ENCODE measurements around the gene GHRH. TPM values are rescaled to one million over a fixed set of nuclear protein-coding genes. Genes with fewer than 3 reads are reported as not detected.

GHRH gene
- total RNA-seq, 1 experiment from 2014 or later: not detected

DNA sequence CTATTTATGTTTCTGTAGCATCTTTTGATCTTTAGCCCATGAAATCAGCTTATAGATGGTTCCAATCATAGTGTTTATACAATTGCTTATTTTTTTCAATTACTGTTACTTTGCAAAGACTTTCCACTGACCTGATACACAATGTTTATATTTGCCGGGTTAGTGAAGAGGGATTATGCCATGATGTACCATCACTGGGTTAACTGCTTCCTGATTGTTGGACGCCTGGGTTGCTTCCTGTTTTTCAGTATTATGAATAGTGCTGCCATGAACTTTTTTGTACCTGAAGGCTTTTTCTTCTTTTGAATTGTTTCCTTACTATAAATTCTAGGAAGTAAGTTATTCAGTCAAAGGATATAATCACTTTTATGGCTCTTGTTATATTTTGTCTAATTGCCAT lies 34.8 kb upstream of the GHRH start:
- BruUV-seq (replicated peaks): no TSS peak
- in situ Hi-C loops (cut with HindIII; ENCODE audit: low pct_unique_long_range_greater_than_20kb, low sequenced_read_pairs): no loop called here
- no peaks in the 10 kb centered on the region for H3K27me3 ChIP-seq (ENCODE audit: control insufficient read depth, insufficient read depth, low read length)
- no peak for DNase-seq (ENCODE audit: low read depth, low spot score)
- no peak overlapping the region for H3K27ac ChIP-seq (ENCODE audit: low read length)
- H3K9me3 ChIP-seq (ENCODE audit: control insufficient read depth, insufficient read depth, low read depth, low read length): no peaks in the 10 kb centered on the region
- peaks cover 21% of the 10 kb centered on the region for H3K4me1 ChIP-seq (ENCODE audit: control insufficient read depth, insufficient read depth, low read length)
- H3K36me3 ChIP-seq (ENCODE audit: control insufficient read depth, insufficient read depth, low read length): no peaks in the 10 kb centered on the region; the same call in 1 of the 2 replicates
- no peak overlapping the region for H3K4me3 ChIP-seq (ENCODE audit: low read depth in 2 of 2, low read length in 2 of 2)
- no peak for ATAC-seq
- no peak for TF ChIP-seq REST (IDR thresholded peaks at IDR 0.05; ENCODE audit: insufficient read depth in 1 of 2, low read depth in 2 of 2, low read length in 1 of 2)
- no peak for TF ChIP-seq SIN3A (IDR thresholded peaks at IDR 0.05; ENCODE audit: borderline replicate concordance, insufficient read depth, low read depth, low read length)
- TF ChIP-seq CTCF (IDR thresholded peaks at IDR 0.05): no peak
- intact Hi-C loops (cut with micrococcal nuclease; ENCODE audit: unreplicated experiment): no loop called here
- POLR2A ChIA-PET: interaction anchor here (0.5 kb wide), 1 partner anchor 780 kb away, joined by 4 read pairs; no protein-coding TSS in a partner anchor
- CTCF ChIA-PET: no interaction called here

- BruUV-seq (replicated peaks): no TSS peak
- H3K36me3 ChIP-seq (ENCODE audit: control insufficient read depth, insufficient read depth, low read length): no peaks in the 10 kb centered on the region; the same call in 1 of the 2 replicates
- TF ChIP-seq POLR2AphosphoS5 (IDR thresholded peaks at IDR 0.05; ENCODE audit: low read depth, low read length) (no peak), REST (IDR thresholded peaks at IDR 0.05; ENCODE audit: insufficient read depth in 1 of 2, low read depth in 2 of 2, low read length in 1 of 2) (no peak), TCF7L2 (IDR thresholded peaks at IDR 0.05; ENCODE audit: low read depth, low read length) (no peak)
- no peak for DNase-seq (ENCODE audit: low read depth, low spot score)
- ChIA-PET CTCF (no interaction called here), POLR2A (interaction anchor here (0.5 kb wide), 1 partner anchor 779 kb away, joined by 4 read pairs; no protein-coding TSS in a partner anchor)
- H3K4me1 ChIP-seq (ENCODE audit: control insufficient read depth, insufficient read depth, low read length): peaks cover 21% of the 10 kb centered on the region
- H3K4me3 ChIP-seq (ENCODE audit: low read depth in 2 of 2, low read length in 2 of 2): no peak overlapping the region
- no peaks in the 10 kb centered on the region for H3K9me3 ChIP-seq (ENCODE audit: control insufficient read depth, insufficient read depth, low read depth, low read length)
- no peaks in the 10 kb centered on the region for H3K27me3 ChIP-seq (ENCODE audit: control insufficient read depth, insufficient read depth, low read length)
- in situ Hi-C loops (cut with HindIII; ENCODE audit: low pct_unique_long_range_greater_than_20kb, low sequenced_read_pairs): no loop called here
- intact Hi-C loops (cut with micrococcal nuclease; ENCODE audit: unreplicated experiment): no loop called here
- H3K27ac ChIP-seq (ENCODE audit: low read length): peak overlapping the region; percentile 48
- 0 out of 2 replicates have a peak, but pooled peaks have one; percentile 15 for ATAC-seq
Measured at GRCh38 chr20:37295595-37295994, 34.0 kb upstream of the GHRH start.
